HEK293 (cell line): Measurements from ENCODE around the gene FANCE.

Source experiments
- CTCF ChIA-PET: fragments of 350-600 bp; formaldehyde crosslinking; extraction: SDS; loops from one replicate; lab custom pipeline; 2021; ENCODE audit warnings: antibody characterized with exemption; lab: Yijun Ruan, JAX
- POLR2A ChIA-PET: fragments of 300-600 bp; formaldehyde crosslinking; extraction: SDS; loops from one replicate; lab custom pipeline; 2020; ENCODE audit warnings: antibody characterized with exemption, inconsistent platforms; lab: Yijun Ruan, JAX
- H3K27ac ChIP-seq: fragments of 200-500 bp; sonication (Bioruptor generic); 2 replicates; pipeline ENCODE4 v1.5.1; 2014; ENCODE audit warnings: low read depth, low read length, control low read depth, inconsistent platforms; ENCODE audit errors: extremely low read depth
- H3K36me3 ChIP-seq, 2 experiments: fragments of 200-500 bp in 1 of 2; sonication (Bioruptor generic) in 1 of 2; 1 replicate in 1 of 2; 2 replicates in 1 of 2; pipeline ENCODE4 v1.5.1; 2014 to 2017; ENCODE audit warnings: inconsistent platforms in 2 of 2, low read length in 2 of 2; ENCODE audit not compliant: control insufficient read depth in 2 of 2, insufficient read depth in 1 of 2
- H3K4me1 ChIP-seq: fragments of 200-500 bp; sonication (Bioruptor generic); 2 replicates; pipeline ENCODE4 v1.5.1; 2014; ENCODE audit warnings: mild to moderate bottlenecking, low read length, inconsistent platforms; ENCODE audit not compliant: control insufficient read depth, insufficient read depth
- H3K4me3 ChIP-seq: 2 replicates; pipeline ENCODE4 v1.5.1; 2011; ENCODE audit warnings: low read depth, mild to moderate bottlenecking, control low read depth, low read length, moderate library complexity
- H3K9me3 ChIP-seq: fragments of 200-500 bp; sonication (Bioruptor generic); 2 replicates; pipeline ENCODE4 v1.5.1; 2014; ENCODE audit warnings: low read depth, low read length, inconsistent platforms; ENCODE audit not compliant: control insufficient read depth, insufficient read depth
- CTCF ChIP-seq: fragments of 450-650 bp; formaldehyde crosslinking; IDR thresholded peaks from 2 replicates; pipeline ENCODE4 v1.5.1; 2016; ENCODE audit warnings: missing biosample characterization, missing genetic modification characterization
- IKZF3 ChIP-seq: fragments of 450-650 bp; IDR thresholded peaks from 2 replicates; pipeline ENCODE4 v1.5.0; 2018; ENCODE audit warnings: missing biosample characterization, mild to moderate bottlenecking, missing genetic modification characterization, moderate library complexity
- YY1 ChIP-seq: fragments of 450-650 bp; formaldehyde crosslinking; IDR thresholded peaks from 2 replicates; pipeline ENCODE4 v1.5.1; 2018; ENCODE audit warnings: missing biosample characterization, missing genetic modification characterization
- ZBTB17 ChIP-seq: fragments of 450-650 bp; formaldehyde crosslinking; IDR thresholded peaks from 2 replicates; pipeline ENCODE4 v1.5.1; 2016; ENCODE audit warnings: missing biosample characterization, missing genetic modification characterization
- ZNF112 ChIP-seq: fragments of 450-650 bp; formaldehyde crosslinking; IDR thresholded peaks from 2 replicates; pipeline ENCODE4 v1.5.0; 2017; ENCODE audit warnings: missing biosample characterization, missing genetic modification characterization
- ZNF174 ChIP-seq: fragments of 450-650 bp; formaldehyde crosslinking; IDR thresholded peaks from 2 replicates; pipeline ENCODE4 v1.5.0; 2017; ENCODE audit warnings: missing biosample characterization, mild to moderate bottlenecking, missing genetic modification characterization
- ZNF37A ChIP-seq: fragments of 450-650 bp; IDR thresholded peaks from 2 replicates; pipeline ENCODE4 v1.5.1; 2018; ENCODE audit warnings: missing biosample characterization, missing genetic modification characterization
- ZNF394 ChIP-seq: fragments of 450-650 bp; formaldehyde crosslinking; IDR thresholded peaks from 2 replicates; pipeline ENCODE4 v1.5.1; 2016; ENCODE audit warnings: missing biosample characterization, missing genetic modification characterization, mild to moderate bottlenecking, moderate library complexity, borderline replicate concordance
- ZNF48 ChIP-seq: fragments of 450-650 bp; formaldehyde crosslinking; IDR thresholded peaks from 2 replicates; pipeline ENCODE4 v1.5.1; 2016; ENCODE audit warnings: missing biosample characterization, missing genetic modification characterization
- ZNF580 ChIP-seq: fragments of 450-650 bp; formaldehyde crosslinking; IDR thresholded peaks from 2 replicates; pipeline ENCODE4 v1.5.1; 2016; ENCODE audit warnings: missing biosample characterization, missing genetic modification characterization
- ZNF654 ChIP-seq: fragments of 450-650 bp; formaldehyde crosslinking; IDR thresholded peaks from 2 replicates; pipeline ENCODE4 v1.5.1; 2016; ENCODE audit warnings: low read depth, missing biosample characterization, missing genetic modification characterization
- ZNF660 ChIP-seq: fragments of 450-650 bp; IDR thresholded peaks from 2 replicates; pipeline ENCODE4 v1.5.1; 2018; ENCODE audit warnings: missing biosample characterization, mild to moderate bottlenecking, missing genetic modification characterization
- TF ChIP-seq, protein P1 (sequence below): fragments of 450-650 bp; formaldehyde crosslinking; IDR thresholded peaks from 2 replicates; pipeline ENCODE4 v1.5.1; 2017; ENCODE audit warnings: missing biosample characterization, missing genetic modification characterization
- TF ChIP-seq, protein P2 (sequence below): fragments of 450-650 bp; formaldehyde crosslinking; IDR thresholded peaks from 2 replicates; pipeline ENCODE4 v1.5.1; 2017; ENCODE audit warnings: missing biosample characterization, missing genetic modification characterization
- TF ChIP-seq, protein P3 (sequence below): fragments of 450-650 bp; formaldehyde crosslinking; IDR thresholded peaks from 2 replicates; pipeline ENCODE4 v1.5.0; 2017; ENCODE audit warnings: missing biosample characterization, missing genetic modification characterization, borderline replicate concordance

The FANCE gene

GRCh38 chr6:35415065-35415891 is 36.9 kb upstream of the FANCE start:
- CTCF ChIA-PET, result interaction anchor here (0.5 to 4.1 kb wide), 39 partner anchors 8 to 1529 kb away, joined by 3 to 42 read pairs (median 4); partner anchors contain the start of genes DEF6, FANCE, PPARD and RPL10A
- Histone ChIP-seq H3K4me1 (peaks cover 4% of the 10 kb centered on the region), H3K36me3 (peaks cover 0 to 37% of the 10 kb centered on the region in 2 experiments; a peak in 2 of 3 replicates), H3K9me3 (no peaks in the 10 kb centered on the region), H3K27ac (no peak overlapping the region; the same call in 1 of the 2 replicates), H3K4me3 (no peak overlapping the region)
- TF ChIP-seq, protein P1, sequence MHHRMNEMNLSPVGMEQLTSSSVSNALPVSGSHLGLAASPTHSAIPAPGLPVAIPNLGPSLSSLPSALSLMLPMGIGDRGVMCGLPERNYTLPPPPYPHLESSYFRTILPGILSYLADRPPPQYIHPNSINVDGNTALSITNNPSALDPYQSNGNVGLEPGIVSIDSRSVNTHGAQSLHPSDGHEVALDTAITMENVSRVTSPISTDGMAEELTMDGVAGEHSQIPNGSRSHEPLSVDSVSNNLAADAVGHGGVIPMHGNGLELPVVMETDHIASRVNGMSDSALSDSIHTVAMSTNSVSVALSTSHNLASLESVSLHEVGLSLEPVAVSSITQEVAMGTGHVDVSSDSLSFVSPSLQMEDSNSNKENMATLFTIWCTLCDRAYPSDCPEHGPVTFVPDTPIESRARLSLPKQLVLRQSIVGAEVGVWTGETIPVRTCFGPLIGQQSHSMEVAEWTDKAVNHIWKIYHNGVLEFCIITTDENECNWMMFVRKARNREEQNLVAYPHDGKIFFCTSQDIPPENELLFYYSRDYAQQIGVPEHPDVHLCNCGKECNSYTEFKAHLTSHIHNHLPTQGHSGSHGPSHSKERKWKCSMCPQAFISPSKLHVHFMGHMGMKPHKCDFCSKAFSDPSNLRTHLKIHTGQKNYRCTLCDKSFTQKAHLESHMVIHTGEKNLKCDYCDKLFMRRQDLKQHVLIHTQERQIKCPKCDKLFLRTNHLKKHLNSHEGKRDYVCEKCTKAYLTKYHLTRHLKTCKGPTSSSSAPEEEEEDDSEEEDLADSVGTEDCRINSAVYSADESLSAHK (tag by site-specific recombination), result no peak
- TF ChIP-seq, protein P2, sequence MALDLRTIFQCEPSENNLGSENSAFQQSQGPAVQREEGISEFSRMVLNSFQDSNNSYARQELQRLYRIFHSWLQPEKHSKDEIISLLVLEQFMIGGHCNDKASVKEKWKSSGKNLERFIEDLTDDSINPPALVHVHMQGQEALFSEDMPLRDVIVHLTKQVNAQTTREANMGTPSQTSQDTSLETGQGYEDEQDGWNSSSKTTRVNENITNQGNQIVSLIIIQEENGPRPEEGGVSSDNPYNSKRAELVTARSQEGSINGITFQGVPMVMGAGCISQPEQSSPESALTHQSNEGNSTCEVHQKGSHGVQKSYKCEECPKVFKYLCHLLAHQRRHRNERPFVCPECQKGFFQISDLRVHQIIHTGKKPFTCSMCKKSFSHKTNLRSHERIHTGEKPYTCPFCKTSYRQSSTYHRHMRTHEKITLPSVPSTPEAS, result peak; percentile 63
- TF ChIP-seq ZNF654 (tag by site-specific recombination) (0 out of 2 replicates have a peak, but pooled peaks have one; percentile 2), ZBTB17 (tag by site-specific recombination) (peak; percentile 70), CTCF (tag by site-specific recombination) (peak; percentile 53)
- POLR2A ChIA-PET, result interaction anchor here (0.7 to 1.8 kb wide), 5 partner anchors 15 to 73 kb away, joined by 3 to 10 read pairs (median 6); partner anchors contain the start of gene PPARD

DNA sequence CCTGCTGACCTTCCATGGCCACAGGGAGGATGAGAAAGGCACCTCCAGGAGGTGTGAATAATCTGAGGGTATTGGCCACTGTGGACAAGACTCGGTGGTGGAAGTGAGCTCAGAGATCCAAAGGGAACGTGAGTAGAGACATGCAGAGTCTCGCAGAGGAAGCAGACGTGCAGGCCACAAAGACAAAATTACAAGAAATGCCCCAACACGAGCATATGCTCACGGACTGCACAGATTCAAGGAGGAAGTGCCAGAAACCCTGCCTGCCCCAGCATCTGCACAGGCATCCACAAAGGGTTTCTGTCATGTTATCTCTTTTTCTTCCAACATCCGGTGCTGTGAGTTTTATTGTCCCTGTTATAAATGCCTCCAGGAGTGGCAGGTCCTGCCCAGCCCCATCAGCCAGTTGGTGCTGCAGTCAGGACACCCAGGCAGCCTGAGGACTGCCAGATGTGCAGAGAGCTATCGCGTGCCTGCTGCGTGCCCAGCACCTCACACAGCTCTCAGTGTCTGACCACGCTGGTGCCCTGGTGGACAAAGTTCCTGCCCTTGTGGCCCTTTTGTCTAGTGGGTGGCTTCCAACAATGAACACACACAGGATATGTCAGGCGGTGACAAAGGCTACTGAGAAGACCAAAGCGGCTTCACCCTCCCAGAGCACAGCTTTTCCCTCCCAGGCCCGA is 34.0 kb upstream of the FANCE start:
- H3K4me3 ChIP-seq, result no peak overlapping the region
- POLR2A ChIA-PET, result no interaction called here
- H3K9me3 ChIP-seq, result no peaks in the 10 kb centered on the region
- TF ChIP-seq ZNF660, result no peak
- TF ChIP-seq ZNF394, result no peak
- no peak for TF ChIP-seq ZNF174
- no peak for TF ChIP-seq IKZF3 (tag by site-specific recombination)
- TF ChIP-seq YY1 (tag by site-specific recombination), result no peak
- TF ChIP-seq ZNF37A (tag by site-specific recombination), result no peak
- TF ChIP-seq, protein P3, sequence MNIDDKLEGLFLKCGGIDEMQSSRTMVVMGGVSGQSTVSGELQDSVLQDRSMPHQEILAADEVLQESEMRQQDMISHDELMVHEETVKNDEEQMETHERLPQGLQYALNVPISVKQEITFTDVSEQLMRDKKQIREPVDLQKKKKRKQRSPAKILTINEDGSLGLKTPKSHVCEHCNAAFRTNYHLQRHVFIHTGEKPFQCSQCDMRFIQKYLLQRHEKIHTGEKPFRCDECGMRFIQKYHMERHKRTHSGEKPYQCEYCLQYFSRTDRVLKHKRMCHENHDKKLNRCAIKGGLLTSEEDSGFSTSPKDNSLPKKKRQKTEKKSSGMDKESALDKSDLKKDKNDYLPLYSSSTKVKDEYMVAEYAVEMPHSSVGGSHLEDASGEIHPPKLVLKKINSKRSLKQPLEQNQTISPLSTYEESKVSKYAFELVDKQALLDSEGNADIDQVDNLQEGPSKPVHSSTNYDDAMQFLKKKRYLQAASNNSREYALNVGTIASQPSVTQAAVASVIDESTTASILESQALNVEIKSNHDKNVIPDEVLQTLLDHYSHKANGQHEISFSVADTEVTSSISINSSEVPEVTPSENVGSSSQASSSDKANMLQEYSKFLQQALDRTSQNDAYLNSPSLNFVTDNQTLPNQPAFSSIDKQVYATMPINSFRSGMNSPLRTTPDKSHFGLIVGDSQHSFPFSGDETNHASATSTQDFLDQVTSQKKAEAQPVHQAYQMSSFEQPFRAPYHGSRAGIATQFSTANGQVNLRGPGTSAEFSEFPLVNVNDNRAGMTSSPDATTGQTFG (tag by site-specific recombination), result no peak
- TF ChIP-seq ZNF112 (tag by site-specific recombination), result no peak
- no peak for TF ChIP-seq ZNF580
- no peak for TF ChIP-seq ZNF48 (tag by site-specific recombination)
- peaks cover 4% of the 10 kb centered on the region for H3K4me1 ChIP-seq
- no peak overlapping the region for H3K27ac ChIP-seq
- CTCF ChIA-PET, result interaction anchor here (0.6 to 4.1 kb wide), 8 partner anchors 13 to 1724 kb away, joined by 3 to 53 read pairs (median 4); partner anchors contain the start of gene PPARD
- peaks cover 0 to 25% of the 10 kb centered on the region in 2 experiments; a peak in 2 of 3 replicates for H3K36me3 ChIP-seq
